HG03135 (cell line): ENCODE data around the gene SPAG7.

Experiments used
- ATAC-seq: cut with Tn5 transposase; IDR thresholded peaks from one replicate; pipeline ENCODE4 v1.9.1; 2021; ENCODE audit warnings: mild to moderate bottlenecking, moderate library complexity; ENCODE audit not compliant: unreplicated experiment

SPAG7 gene, protein sequence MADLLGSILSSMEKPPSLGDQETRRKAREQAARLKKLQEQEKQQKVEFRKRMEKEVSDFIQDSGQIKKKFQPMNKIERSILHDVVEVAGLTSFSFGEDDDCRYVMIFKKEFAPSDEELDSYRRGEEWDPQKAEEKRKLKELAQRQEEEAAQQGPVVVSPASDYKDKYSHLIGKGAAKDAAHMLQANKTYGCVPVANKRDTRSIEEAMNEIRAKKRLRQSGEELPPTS

DNA sequence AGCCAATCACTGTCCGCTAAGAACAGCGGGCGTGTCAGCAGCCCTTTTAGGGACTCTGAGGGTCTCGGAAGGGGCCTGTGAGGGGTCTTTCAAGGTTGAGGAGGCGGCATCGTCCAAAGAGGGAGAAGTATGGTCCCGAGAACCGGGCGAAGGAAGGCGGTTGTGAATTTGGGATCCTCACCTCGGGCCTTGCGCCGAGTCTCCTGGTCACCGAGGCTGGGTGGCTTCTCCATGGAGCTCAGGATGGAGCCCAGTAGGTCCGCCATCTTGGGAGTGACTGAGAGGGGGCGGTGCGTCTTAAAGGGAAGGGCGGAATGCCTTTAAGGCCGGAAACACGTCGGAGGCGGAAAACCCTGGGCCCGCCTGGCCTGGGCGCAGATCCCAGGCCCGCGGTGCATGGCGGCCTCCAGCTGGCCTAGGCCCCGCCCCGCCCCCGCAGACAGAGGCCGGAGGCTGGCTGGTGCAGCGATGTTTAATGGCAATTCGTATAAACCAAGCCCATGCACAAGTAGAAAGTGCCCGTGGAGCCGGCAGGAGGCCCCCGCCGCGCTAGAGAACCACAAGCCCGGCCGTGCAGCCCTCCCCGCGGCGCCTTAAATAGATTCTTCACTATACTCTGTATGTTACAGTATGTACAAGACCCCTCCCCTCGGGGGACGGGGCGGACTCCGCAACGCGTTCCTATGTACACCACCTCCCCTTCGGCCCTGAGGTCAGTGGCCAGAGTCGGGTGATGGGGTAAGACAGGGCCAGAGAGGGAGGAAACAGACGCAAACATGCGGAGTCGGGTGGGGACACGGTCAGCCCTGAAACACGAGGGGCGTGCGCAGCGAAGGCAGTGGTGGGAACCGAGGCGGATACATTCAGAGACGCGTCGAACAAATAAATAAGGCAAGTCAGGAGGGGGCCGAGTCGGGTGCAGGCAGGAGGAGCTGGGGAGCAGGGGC, at the start of gene SPAG7:
TSS of gene SPAG7 (minus strand) at position 279 of the 947 bp plus-strand sequence. CDS start at position 266, 13 bp downstream.
- peak; percentile 68 for ATAC-seq

GRCh38 chr17:5014357-5014756, 46.7 kb upstream of the SPAG7 start:
- ATAC-seq: no peak

GRCh38 chr17:5011928-5012327, 44.3 kb upstream of the SPAG7 start:
- ATAC-seq: no peak

DNA sequence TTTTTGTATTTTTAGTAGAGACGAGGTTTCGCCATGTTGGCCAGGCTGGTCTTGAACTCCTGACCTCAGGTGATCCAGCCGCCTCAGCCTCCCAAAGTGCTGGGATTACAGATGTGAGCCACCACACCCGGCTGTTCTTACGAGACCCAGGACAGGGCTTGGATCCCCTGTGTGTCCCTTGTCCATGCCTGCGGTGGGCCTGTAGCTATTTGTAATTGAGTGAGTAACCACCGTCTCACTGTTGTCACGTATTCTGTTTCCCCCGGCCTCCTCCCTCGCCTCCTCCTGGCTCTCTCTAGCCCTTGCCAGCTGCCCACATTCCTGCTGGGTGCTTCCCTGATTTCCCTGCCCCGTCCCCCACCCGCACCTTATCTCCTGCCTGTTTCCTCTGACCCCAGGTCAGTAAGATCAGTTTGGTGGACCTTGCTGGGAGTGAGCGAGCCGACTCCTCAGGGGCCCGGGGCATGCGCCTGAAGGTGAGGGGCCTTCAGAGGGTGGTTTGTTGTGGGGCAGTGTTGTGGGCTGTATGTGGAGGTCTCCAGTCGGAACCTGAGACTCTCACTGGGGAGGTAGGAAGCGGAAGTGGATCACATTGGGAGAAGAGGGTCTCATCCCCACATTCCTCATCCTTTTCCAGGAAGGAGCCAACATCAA, 35.7 kb upstream of the SPAG7 start:
- no peak for ATAC-seq

DNA sequence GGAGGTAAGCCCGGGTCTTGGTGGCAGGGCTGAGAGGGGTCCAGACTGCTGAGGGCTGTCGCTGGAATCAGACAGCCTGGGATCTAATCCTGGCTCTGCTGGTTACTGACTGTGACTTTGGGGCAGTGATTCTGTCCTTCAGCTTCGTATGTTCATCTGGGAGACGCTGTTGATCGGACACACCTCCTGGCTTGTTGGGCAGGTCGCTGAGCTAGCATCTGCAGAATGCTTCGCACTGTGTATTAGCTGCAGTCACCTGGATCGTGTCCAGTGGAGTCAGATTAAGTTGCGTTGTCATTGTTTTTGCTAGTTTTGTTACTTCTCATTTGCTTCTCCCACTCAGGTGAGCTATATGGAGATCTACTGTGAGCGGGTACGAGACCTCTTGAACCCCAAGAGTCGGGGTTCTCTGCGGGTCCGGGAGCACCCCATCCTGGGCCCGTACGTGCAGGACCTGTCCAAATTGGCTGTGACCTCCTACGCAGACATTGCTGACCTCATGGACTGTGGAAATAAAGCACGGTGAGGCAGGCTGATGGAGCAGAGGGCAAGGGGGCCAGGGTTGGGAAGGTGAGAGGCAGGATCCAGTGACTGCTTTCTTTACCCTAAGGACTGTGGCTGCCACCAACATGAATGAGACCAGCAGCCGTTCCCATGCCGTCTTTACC, 34.6 kb upstream of the SPAG7 start:
- no peak for ATAC-seq

DNA sequence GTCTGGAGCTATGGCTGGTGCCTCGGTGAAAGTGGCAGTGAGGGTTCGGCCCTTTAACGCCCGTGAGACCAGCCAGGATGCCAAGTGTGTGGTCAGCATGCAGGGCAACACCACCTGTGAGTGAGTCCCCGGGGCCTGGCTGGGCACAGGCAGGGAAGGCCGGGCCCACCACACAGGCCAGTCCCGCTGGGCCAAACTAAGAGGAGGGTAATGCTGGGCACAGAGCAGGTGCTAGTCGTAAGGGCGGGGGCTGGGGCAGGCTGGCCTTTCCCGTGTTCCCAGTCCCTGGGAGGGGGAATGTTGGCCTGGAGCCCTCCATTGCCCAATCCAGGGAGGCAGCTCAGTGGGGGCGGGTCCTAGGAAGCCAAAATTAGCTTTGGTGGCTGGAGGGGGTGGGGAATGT, 32.6 kb upstream of the SPAG7 start:
- no peak for ATAC-seq

- ATAC-seq: no peak
Measured at GRCh38 chr17:4999430-5000093, 31.9 kb upstream of the SPAG7 start.

DNA sequence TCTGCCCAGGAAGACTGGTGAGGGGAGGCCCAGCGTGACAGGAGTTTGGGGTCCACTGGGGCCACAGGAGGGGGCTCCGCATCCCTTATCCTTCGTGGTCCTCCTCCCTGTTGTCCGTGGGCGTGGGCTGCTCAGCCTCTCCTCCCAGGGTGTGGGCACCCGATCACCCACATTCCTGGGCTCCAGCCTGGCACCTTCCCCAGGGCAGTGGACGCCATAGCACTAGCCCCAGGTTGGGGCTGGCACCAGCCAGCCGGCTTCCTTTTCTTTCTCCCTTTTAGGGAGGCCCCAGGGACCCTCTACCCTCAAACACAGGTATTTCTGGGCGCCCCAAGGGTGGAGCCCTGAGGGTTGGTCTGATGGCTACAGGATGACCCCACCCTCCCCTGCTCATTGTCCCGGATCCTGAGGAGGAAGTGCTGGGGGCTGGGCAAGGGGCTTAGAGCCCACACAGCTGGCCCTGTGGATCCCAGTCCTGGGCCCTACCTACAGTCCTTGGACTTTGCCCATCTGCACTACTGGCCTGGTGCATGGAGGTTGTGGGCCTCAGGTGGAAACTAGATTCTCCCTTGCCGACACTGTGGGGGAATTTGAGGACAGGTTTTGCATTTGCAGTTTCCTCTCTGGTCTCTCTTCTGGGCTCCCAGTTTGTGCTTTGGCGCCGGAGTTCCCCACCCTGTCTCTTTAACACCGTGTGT, 31.3 kb upstream of the SPAG7 start:
- no peak for ATAC-seq

GRCh38 chr17:4998027-4998731, 30.6 kb upstream of the SPAG7 start:
- peak; percentile 10 for ATAC-seq

GRCh38 chr17:4997302-4998026, 29.8 kb upstream of the SPAG7 start, which contains the start of the genes INCA1 and KIF1C:
Gene INCA1 (minus strand): TSS chr17:4997522. CDS start chr17:4994437, 3,085 bp downstream.
Gene KIF1C (plus strand): TSS chr17:4997950. CDS start chr17:5000247, 2,297 bp downstream.
- peak; percentile 77 for ATAC-seq

- no peak for ATAC-seq
Measured at GRCh38 chr17:4994081-4994595, 26.5 kb upstream of the SPAG7 start.

GRCh38 chr17:4987767-4988567, 20.4 kb upstream of the SPAG7 start:
- no peak for ATAC-seq

DNA sequence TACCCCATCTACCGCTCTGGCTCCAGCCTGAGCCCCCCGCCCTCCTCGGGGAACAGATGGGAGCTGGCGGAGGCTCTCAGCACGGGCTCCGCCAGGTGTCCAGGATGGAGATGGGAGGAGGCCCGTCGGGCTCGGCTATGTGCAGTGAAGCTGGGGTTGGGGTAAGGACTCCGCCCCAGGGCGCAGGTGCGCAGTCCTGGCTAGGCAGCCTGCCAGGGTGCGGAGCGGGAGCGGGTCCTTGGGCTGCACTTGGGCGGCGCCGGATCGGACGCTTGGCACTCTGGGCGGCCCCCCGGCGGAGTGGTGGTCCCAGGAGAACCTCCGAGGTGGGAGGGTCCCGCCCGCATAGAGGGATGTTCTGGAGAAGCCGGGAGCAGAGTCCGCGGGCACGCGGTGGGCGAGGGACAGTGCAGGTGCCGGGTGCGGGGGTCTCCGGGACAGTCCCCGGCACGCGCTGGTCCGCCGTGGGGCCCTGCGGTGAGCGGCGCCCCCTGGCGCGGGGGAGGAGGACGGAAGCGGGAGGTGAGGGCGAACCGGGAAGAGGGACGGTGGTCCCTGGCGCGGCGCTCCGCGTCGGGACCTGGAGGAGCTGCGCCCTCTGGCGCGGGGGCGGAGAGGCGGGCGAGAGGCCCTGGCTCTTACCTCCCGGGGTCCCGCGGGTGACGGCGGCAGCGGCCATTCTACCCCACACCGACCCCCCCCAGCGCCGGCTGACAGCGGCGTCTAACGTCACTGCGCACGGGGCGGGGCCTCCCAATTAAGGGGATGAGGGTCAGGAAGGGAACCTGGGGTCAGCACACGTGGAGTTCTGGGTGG, 19.5 kb upstream of the SPAG7 start, which contains the start of gene CAMTA2:
TSS of gene CAMTA2 (minus strand) at position 725 of the 816 bp plus-strand sequence. CDS start 1,453 bp downstream, outside the sequence.
- peak; percentile 55 for ATAC-seq

GRCh38 chr17:4986403-4986802, 18.8 kb upstream of the SPAG7 start:
- ATAC-seq: no peak

DNA sequence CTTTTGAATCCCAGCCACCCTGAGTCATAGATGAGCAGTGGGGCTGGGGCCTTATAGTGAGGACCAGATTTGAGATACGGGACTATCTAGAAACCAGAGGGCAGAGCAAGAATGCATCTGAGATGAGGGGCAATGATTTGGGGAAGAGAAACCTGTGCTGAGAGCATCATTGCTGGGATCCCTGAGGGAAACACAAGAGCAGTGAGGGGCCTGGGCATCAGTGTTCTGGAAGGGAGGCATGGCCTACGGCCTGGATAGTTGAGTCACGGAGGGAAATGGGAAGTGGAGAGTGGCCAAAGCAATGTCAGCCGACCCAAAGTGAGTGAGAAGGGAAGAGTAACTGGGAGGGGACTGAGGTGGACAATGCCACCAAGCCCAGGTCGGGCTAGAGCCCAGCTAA, 14.7 kb upstream of the SPAG7 start:
- no peak for ATAC-seq

DNA sequence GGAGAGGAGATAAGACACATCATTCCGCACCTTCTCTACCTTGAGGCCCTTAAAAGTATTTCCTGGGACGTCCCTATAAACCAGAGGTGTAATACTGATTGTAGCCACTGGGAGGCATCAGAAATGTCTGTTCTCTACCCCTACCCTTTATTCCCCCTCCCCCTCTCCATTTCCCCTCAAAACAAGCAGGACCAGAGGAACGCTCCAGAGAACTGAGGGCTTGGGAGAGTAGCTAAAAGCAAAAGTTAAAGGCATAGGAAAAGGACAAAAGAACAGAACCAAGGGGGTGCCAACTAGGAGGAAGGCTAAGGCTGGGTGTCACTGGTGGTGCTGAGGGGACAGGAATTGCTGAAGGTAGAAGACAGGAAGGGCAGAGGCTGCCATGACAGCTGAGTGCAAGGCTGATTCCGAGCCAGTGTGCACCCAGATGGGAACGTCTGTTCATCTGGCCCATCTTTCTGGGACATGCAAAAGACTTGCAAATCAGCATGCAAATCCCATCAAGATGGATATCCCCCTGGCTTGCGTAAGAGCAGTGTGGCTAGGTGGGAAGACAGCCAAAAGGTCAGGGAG, 13.1 kb upstream of the SPAG7 start:
- no peak for ATAC-seq
